GM10266 (cell line): Measurements from ENCODE around the gene C4A.
A peak's percentile ranks its signal among the peaks of the same experiment; 100 is the strongest.

Source experiments
- DNase-seq: peaks from one replicate; pipeline ENCODE4 v3.0.0; 2012; ENCODE audit errors: extremely low spot score
- CTCF ChIP-seq: IDR thresholded peaks from 2 replicates; pipeline ENCODE4 v1.5.1; 2012; ENCODE audit warnings: mild to moderate bottlenecking, low read depth; ENCODE audit not compliant: control insufficient read depth, insufficient read depth; ENCODE audit errors: missing control alignments

Gene C4A

GRCh38 chr6:31949926-31950548, 31.8 kb upstream of the C4A start:
- no peak for TF ChIP-seq CTCF
- no peak for DNase-seq

GRCh38 chr6:31952140-31952805, 29.6 kb upstream of the C4A start:
- TF ChIP-seq CTCF, result peak; percentile 70
- DNase-seq, result peak; percentile 38

- TF ChIP-seq CTCF, result no peak
- DNase-seq, result no peak
Measured at GRCh38 chr6:31952890-31953289, 29.0 kb upstream of the C4A start.

- no peak for DNase-seq
- TF ChIP-seq CTCF, result no peak
Measured at GRCh38 chr6:31954511-31954910, 27.3 kb upstream of the C4A start.

- no peak for DNase-seq
- TF ChIP-seq CTCF, result no peak
Measured at GRCh38 chr6:31956796-31957195, 25.1 kb upstream of the C4A start.

GRCh38 chr6:31958412-31958740, 23.5 kb upstream of the C4A start:
- DNase-seq, result no peak
- TF ChIP-seq CTCF, result no peak
